ENCODE results near the gene FOXJ3. TPM values are rescaled to one million over a fixed set of nuclear protein-coding genes. Genes with fewer than 3 reads are reported as not detected.

FOXJ3 gene
- total and polyA plus RNA-seq, 2 of the 8 experiments (the other 6 are each of a cell fraction or from before 2014, with no cell fraction given) = 48.6 to 51.9 TPM

GRCh38 chr1:42127767-42128166 lies 207.3 kb downstream of the FOXJ3 start:
- H3K18ac ChIP-seq (ENCODE audit: extremely low read depth, low read length) = no peak overlapping the region
- H4K20me1 ChIP-seq (replicated peaks in 1 of 2; ENCODE audit: control insufficient read depth in 1 of 2, insufficient read depth in 2 of 2, low read length in 2 of 2) = no peaks in the 10 kb centered on the region
- no peak overlapping the region for H2BK20ac ChIP-seq (ENCODE audit: low read length)
- FAIRE-seq (no peak), DNase-seq (ENCODE audit: low read depth in 1 of 2, low spot score in 2 of 2) (no peak)
- no peaks in the 10 kb centered on the region for H3K79me2 ChIP-seq (ENCODE audit: control insufficient read depth in 1 of 2, insufficient read depth in 2 of 2, low read length in 2 of 2)
- H3K36me3 ChIP-seq (ENCODE audit: control insufficient read depth in 2 of 4, insufficient read depth in 4 of 4, low read length in 3 of 4) = no peaks in the 10 kb centered on the region
- H2AK5ac ChIP-seq (ENCODE audit: low read depth, low read length) = no peak overlapping the region
- ChIA-PET CTCF (ENCODE audit: partially characterized antibody) (interaction anchor here (0.5 to 1.8 kb wide), 3 partner anchors 45 to 839 kb away, joined by 3 to 7 read pairs (median 3); no protein-coding TSS in a partner anchor), POLR2A (ENCODE audit: partially characterized antibody) (no interaction called here)
- TF ChIP-seq, protein P1, sequence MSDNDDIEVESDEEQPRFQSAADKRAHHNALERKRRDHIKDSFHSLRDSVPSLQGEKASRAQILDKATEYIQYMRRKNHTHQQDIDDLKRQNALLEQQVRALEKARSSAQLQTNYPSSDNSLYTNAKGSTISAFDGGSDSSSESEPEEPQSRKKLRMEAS (IDR thresholded peaks at IDR 0.05) = no peak
- TF ChIP-seq USF2 (IDR thresholded peaks at IDR 0.05; ENCODE audit: low read length) = no peak
- no peak overlapping the region for H3K4ac ChIP-seq (replicated peaks; ENCODE audit: insufficient read length, low read depth, low read length)
- H4K91ac ChIP-seq (replicated peaks; ENCODE audit: insufficient read length, low read length) = no peak overlapping the region
- H3K79me1 ChIP-seq (ENCODE audit: low read depth, low read length) = no peaks in the 10 kb centered on the region
- H3K9ac ChIP-seq (replicated peaks in 1 of 4; ENCODE audit: extremely low read depth in 1 of 4, low read depth in 3 of 4, low read length in 3 of 4) = no peak overlapping the region
- H4K5ac ChIP-seq (ENCODE audit: insufficient read length, low read depth, low read length) = no peak overlapping the region
- H4K8ac ChIP-seq (ENCODE audit: extremely low read depth, insufficient read depth, low read length) = no peak overlapping the region
- H2BK12ac ChIP-seq (ENCODE audit: low read depth, low read length) = no peak overlapping the region
- H3K14ac ChIP-seq (ENCODE audit: insufficient read length) = no peak overlapping the region
- H3K27ac ChIP-seq (ENCODE audit: low read depth, low read length) = no peak overlapping the region
- H2BK120ac ChIP-seq (replicated peaks; ENCODE audit: low read depth, low read length) = no peak overlapping the region
- 94% methylated on average over 6 of the region's 6 CpGs; no CpG with 5 or more reads in 1 of the 2 experiments for WGBS, 2 experiments (ENCODE audit: extremely low coverage in 1 of 2, insufficient coverage in 1 of 2, insufficient read length in 1 of 2, insufficient replicate concordance in 2 of 2, low coverage in 1 of 2, low lambda C conversion rate in 2 of 2, missing lambda C conversion rate in 1 of 2)
- H3K27me3 ChIP-seq (replicated peaks in 1 of 4; ENCODE audit: control insufficient read depth in 3 of 4, extremely low read depth in 1 of 4, insufficient read depth in 3 of 4, low read length in 3 of 4) = no peaks in the 10 kb centered on the region; a peak in 1 of 7 replicates
- no peak overlapping the region for H3K56ac ChIP-seq (replicated peaks; ENCODE audit: insufficient read length, low read depth, low read length)
- no peaks in the 10 kb centered on the region; the same call in 1 of the 2 replicates for H3K23me2 ChIP-seq (ENCODE audit: low read depth, low read length)
- H3K4me3 ChIP-seq (ENCODE audit: extremely low read depth in 1 of 4, insufficient read depth in 2 of 4, low read depth in 3 of 4, low read length in 4 of 4) = no peak overlapping the region
- no peak overlapping the region for H2BK15ac ChIP-seq (ENCODE audit: low read length)
- no peak overlapping the region for H3K23ac ChIP-seq (ENCODE audit: insufficient read length)
- no peak overlapping the region for H3K4me2 ChIP-seq (ENCODE audit: insufficient read depth in 1 of 2, low read depth in 2 of 2, low read length in 2 of 2)
- H2AFZ ChIP-seq (ENCODE audit: low read length) = no peak overlapping the region
- H3K4me1 ChIP-seq (replicated peaks in 1 of 4; ENCODE audit: control insufficient read depth in 3 of 4, insufficient read depth in 4 of 4, low read length in 3 of 4) = no peaks in the 10 kb centered on the region
- no peaks in the 10 kb centered on the region for H3K9me3 ChIP-seq (ENCODE audit: insufficient read depth in 2 of 2, low read depth in 1 of 2, low read length in 1 of 2)
- no peak overlapping the region for H2BK5ac ChIP-seq (ENCODE audit: low read depth, low read length)

Other genes with a start within 250 kb of the FOXJ3 start
- gene GUCA2B, start 181.8 kb downstream of the FOXJ3 start, total RNA-seq (2021; fragmentation: NEBNext Ultra II Directional; extraction: Animal tissue kit (Norgen Biotek cat#: 25700)) = not detected in 2 replicates
- not detected in 2 replicates for gene GUCA2B, start 181.8 kb downstream of the FOXJ3 start, polyA plus RNA-seq (2011; rRNA removed)
- gene GUCA2A, start 170.5 kb downstream of the FOXJ3 start, total RNA-seq (2021; fragmentation: NEBNext Ultra II Directional; extraction: Animal tissue kit (Norgen Biotek cat#: 25700)) = not detected in 2 replicates
- gene GUCA2A, start 170.5 kb downstream of the FOXJ3 start, polyA plus RNA-seq (2011; rRNA removed) = not detected in 2 replicates
- gene RIMKLA, start 45.6 kb upstream of the FOXJ3 start, total RNA-seq (2021; fragmentation: NEBNext Ultra II Directional; extraction: Animal tissue kit (Norgen Biotek cat#: 25700)) = 5.8 TPM in 2 replicates
- 2.2 and 3.2 TPM in 2 replicates for gene RIMKLA, start 45.6 kb upstream of the FOXJ3 start, polyA plus RNA-seq (2011; rRNA removed)
- not detected in 2 replicates for gene ZMYND12, start 120.8 kb upstream of the FOXJ3 start, total RNA-seq (2021; fragmentation: NEBNext Ultra II Directional; extraction: Animal tissue kit (Norgen Biotek cat#: 25700))
- 0.38 and 0.62 TPM in 2 replicates for gene ZMYND12, start 120.8 kb upstream of the FOXJ3 start, polyA plus RNA-seq (2011; rRNA removed)
- gene PPCS, start 121.3 kb upstream of the FOXJ3 start, total RNA-seq (2021; fragmentation: NEBNext Ultra II Directional; extraction: Animal tissue kit (Norgen Biotek cat#: 25700)) = 23.6 and 24.5 TPM in 2 replicates
- gene PPCS, start 121.3 kb upstream of the FOXJ3 start, polyA plus RNA-seq (2011; rRNA removed) = 35.3 and 61.5 TPM in 2 replicates
- 0.98 and 1.8 TPM in 2 replicates for gene CCDC30, start 128.1 kb upstream of the FOXJ3 start, total RNA-seq (2021; fragmentation: NEBNext Ultra II Directional; extraction: Animal tissue kit (Norgen Biotek cat#: 25700))
- 0.38 and 0.60 TPM in 2 replicates for gene CCDC30, start 128.1 kb upstream of the FOXJ3 start, polyA plus RNA-seq (2011; rRNA removed)

Data from H1 (cell line).